IMR-90 (cell line): Measurements from ENCODE around the gene CDHR2. TPM values are rescaled to one million over a fixed set of nuclear protein-coding genes. Genes with fewer than 3 reads are reported as not detected.

Experiments used
- ATAC-seq: fragments of 200-7000 bp; cut with Tn5 transposase; 2 replicates; pipeline ENCODE4 v1.9.1; 2020; ENCODE audit warnings: low read depth, mild to moderate bottlenecking, moderate library complexity
- BruUV-seq: library from RNA; stranded (reverse); fragments of 400-500 nt; replicated peaks from 2 replicates; lab custom pipeline; 2021; lab: Mats Ljungman, UMichigan
- CTCF ChIA-PET: fragments of 300-600 bp; formaldehyde crosslinking; extraction: SDS; loops from one replicate; lab custom pipeline; 2021; ENCODE audit warnings: antibody characterized with exemption; lab: Yijun Ruan, JAX
- POLR2A ChIA-PET: fragments of 300-600 bp; sonication (Branson Sonifier 250); formaldehyde crosslinking; loops from one replicate; lab custom pipeline; 2022; ENCODE audit warnings: antibody characterized with exemption; ENCODE audit not compliant: unreplicated experiment; lab: Charles Lee
- DNase-seq: peaks from one replicate; pipeline ENCODE4 v3.0.0; 2013
- H2AFZ ChIP-seq: replicated peaks from 2 replicates; pipeline ENCODE3; 2013; ENCODE audit warnings: low read length, mild to moderate bottlenecking; ENCODE audit not compliant: poor library complexity
- H2AK5ac ChIP-seq: 2 replicates; pipeline ENCODE4 v1.6.1; 2013; ENCODE audit warnings: low read depth, low read length, inconsistent platforms
- H2AK9ac ChIP-seq: replicated peaks from 2 replicates; pipeline ENCODE3; 2013; ENCODE audit warnings: mild to moderate bottlenecking, low read depth, low read length, moderate library complexity; ENCODE audit not compliant: poor library complexity
- H2BK120ac ChIP-seq: 2 replicates; pipeline ENCODE4 v1.6.1; 2013; ENCODE audit warnings: low read depth, low read length, inconsistent platforms
- H2BK15ac ChIP-seq: 3 replicates; pipeline ENCODE4 v1.6.1; 2013; ENCODE audit warnings: low read depth, low read length, inconsistent platforms
- H2BK20ac ChIP-seq: 2 replicates; pipeline ENCODE4 v1.6.1; 2013; ENCODE audit warnings: low read depth, mild to moderate bottlenecking, inconsistent platforms, low read length, moderate library complexity
- H2BK5ac ChIP-seq: 2 replicates; pipeline ENCODE4 v1.6.1; 2013; ENCODE audit warnings: mild to moderate bottlenecking, low read depth, low read length, inconsistent platforms; ENCODE audit not compliant: poor library complexity, severe bottlenecking
- H3K14ac ChIP-seq: replicated peaks from 2 replicates; pipeline ENCODE4 v1.6.1; 2013; ENCODE audit warnings: low read depth, low read length, inconsistent platforms
- H3K18ac ChIP-seq: 2 replicates; pipeline ENCODE4 v1.6.1; 2013; ENCODE audit warnings: low read depth, low read length, control low read depth
- H3K23ac ChIP-seq: 2 replicates; pipeline ENCODE4 v1.6.1; 2013; ENCODE audit warnings: low read depth, low read length, inconsistent platforms
- H3K27ac ChIP-seq: 2 replicates; pipeline ENCODE4 v1.5.1; 2013; ENCODE audit warnings: mild to moderate bottlenecking, control low read depth, low read length; ENCODE audit not compliant: insufficient read depth
- H3K27me3 ChIP-seq: 2 replicates; pipeline ENCODE4 v1.6.1; 2013; ENCODE audit warnings: low read length; ENCODE audit not compliant: control insufficient read depth, insufficient read depth
- H3K36me3 ChIP-seq: 2 replicates; pipeline ENCODE4 v1.6.1; 2013; ENCODE audit warnings: low read length, mixed read lengths; ENCODE audit not compliant: control insufficient read depth, insufficient read depth
- H3K4ac ChIP-seq: 2 replicates; pipeline ENCODE4 v1.6.1; 2013; ENCODE audit warnings: low read depth, low read length, inconsistent platforms
- H3K4me1 ChIP-seq: 2 replicates; pipeline ENCODE4 v1.6.1; 2013; ENCODE audit warnings: low read length, mixed read lengths; ENCODE audit not compliant: control insufficient read depth, insufficient read depth
- H3K4me2 ChIP-seq: 2 replicates; pipeline ENCODE4 v1.6.1; 2013; ENCODE audit warnings: low read depth, mild to moderate bottlenecking, control low read depth, low read length, moderate library complexity
- H3K4me3 ChIP-seq: 2 replicates; pipeline ENCODE4 v1.5.1; 2013; ENCODE audit warnings: low read depth, mild to moderate bottlenecking, control low read depth, low read length, moderate library complexity; ENCODE audit not compliant: insufficient read depth
- H3K56ac ChIP-seq: 2 replicates; pipeline ENCODE4 v1.6.1; 2013; ENCODE audit warnings: low read length, inconsistent platforms; ENCODE audit not compliant: insufficient read depth; ENCODE audit errors: extremely low read depth
- H3K79me1 ChIP-seq, 2 experiments: 2 replicates each; pipeline ENCODE4 v1.6.1; 2013; ENCODE audit warnings: low read length in 2 of 2, inconsistent platforms in 1 of 2, low read depth in 1 of 2
- H3K9ac ChIP-seq: 2 replicates; pipeline ENCODE4 v1.6.1; 2013; ENCODE audit warnings: low read depth, low read length, control low read depth
- H3K9me1 ChIP-seq: 2 replicates; pipeline ENCODE4 v1.6.1; 2013; ENCODE audit warnings: low read length, inconsistent platforms; ENCODE audit not compliant: insufficient read depth
- H3K9me3 ChIP-seq: 2 replicates; pipeline ENCODE4 v1.6.1; 2013; ENCODE audit warnings: low read length; ENCODE audit not compliant: control insufficient read depth, insufficient read depth
- H4K20me1 ChIP-seq: 2 replicates; pipeline ENCODE4 v1.6.1; 2013; ENCODE audit warnings: low read length, inconsistent platforms; ENCODE audit not compliant: insufficient read depth
- H4K5ac ChIP-seq: 2 replicates; pipeline ENCODE4 v1.6.1; 2013; ENCODE audit warnings: mild to moderate bottlenecking, low read depth, low read length, control low read depth
- H4K8ac ChIP-seq, 2 experiments: 2 replicates each; pipeline ENCODE4 v1.6.1; 2013; ENCODE audit warnings: low read depth in 2 of 2, low read length in 2 of 2, control low read depth in 1 of 2, inconsistent platforms in 1 of 2
- H4K91ac ChIP-seq: 2 replicates; pipeline ENCODE4 v1.6.1; 2013; ENCODE audit warnings: low read depth, low read length, inconsistent platforms; ENCODE audit not compliant: insufficient read depth
- MAZ ChIP-seq: IDR thresholded peaks from 2 replicates; pipeline ENCODE4 v1.6.1; 2012; ENCODE audit warnings: low read depth, mild to moderate bottlenecking, low read length, improper control_type of control experiment, moderate library complexity, borderline replicate concordance
- RCOR1 ChIP-seq: IDR thresholded peaks from 2 replicates; pipeline ENCODE4 v1.6.1; 2012; ENCODE audit warnings: mild to moderate bottlenecking, low read length, improper control_type of control experiment; ENCODE audit not compliant: insufficient replicate concordance
- SMC3 ChIP-seq: fragments of 150-350 bp; IDR thresholded peaks from 2 replicates; pipeline ENCODE4 v1.6.1; 2016; ENCODE audit warnings: low read depth, mild to moderate bottlenecking, antibody characterized with exemption, low read length, moderate library complexity
- USF2 ChIP-seq: fragments of 150-350 bp; IDR thresholded peaks from 2 replicates; pipeline ENCODE4 v1.6.1; 2017; ENCODE audit warnings: mild to moderate bottlenecking, antibody characterized with exemption, low read length, low read depth
- WGBS, 2 experiments: methylation state at CpG; one replicate each; pipeline versions ENCODE4 v1.1.5 to v1.1.7; 2013; ENCODE audit warnings: missing lambda C conversion rate in 2 of 2; ENCODE audit not compliant: insufficient read length in 1 of 2; ENCODE audit errors: extremely low coverage in 2 of 2; 5-methylcytosine and 5-hydroxymethylcytosine counted together
- dilution Hi-C: fragments of 300-500 bp; cut with HindIII; formaldehyde crosslinking; loops from one replicate; pipeline ENCODE4 v1.14.3; 2018; ENCODE audit warnings: low sequenced_read_pairs; ENCODE audit not compliant: unreplicated experiment
- in situ Hi-C: fragments of 300-500 bp; cut with MboI; formaldehyde crosslinking; loops from 3 replicates; pipeline ENCODE4 v1.14.3; 2019; ENCODE audit warnings: low sequenced_read_pairs, inconsistent platforms, mixed read lengths
- intact Hi-C: fragments of 100-400 bp; cut with micrococcal nuclease; formaldehyde crosslinking; loops from 2 replicates; pipeline ENCODE4 v1.10.0; 2022
- polyA plus RNA-seq, 3 experiments: library from polyadenylated mRNA; depleted of rRNA; stranded (reverse); fragments of >200 nt; gene quantifications; 2 replicates each; pipeline ENCODE4 v1.2.3, GENCODE V29; 2012; ENCODE audit warnings: low replicate concordance in 1 of 3
- total RNA-seq: library from RNA; depleted of rRNA; stranded (reverse); fragments of >200 nt; gene quantifications from 2 replicates; pipeline ENCODE4 v1.2.3, GENCODE V29; 2012

CDHR2 gene
- total and polyA plus RNA-seq, 2 of the 4 experiments (the other 2 are of a cell fraction): not detected

GRCh38 chr5:176542135-176542595 is 7.0 kb upstream of the CDHR2 start:
- POLR2A ChIA-PET: no interaction called here
- peak overlapping the region; percentile 35; the same call in 1 of the 2 replicates for H4K5ac ChIP-seq
- H3K27me3 ChIP-seq: no peaks in the 10 kb centered on the region
- no peak for TF ChIP-seq MAZ
- TF ChIP-seq USF2: no peak
- no peak for TF ChIP-seq SMC3
- no peak for TF ChIP-seq RCOR1
- no peaks in the 10 kb centered on the region; a peak in 1 of 4 replicates for H3K79me1 ChIP-seq
- peak overlapping the region; percentile 59; the same call in 1 of the 2 replicates for H3K23ac ChIP-seq
- H2BK120ac ChIP-seq: no peak overlapping the region
- peak overlapping the region; percentile 53 to 70; a peak in 2 of 4 replicates for H4K8ac ChIP-seq
- H3K18ac ChIP-seq: no peak overlapping the region
- H3K36me3 ChIP-seq: no peaks in the 10 kb centered on the region
- H2BK5ac ChIP-seq: no peak overlapping the region
- intact Hi-C loops (no loop called here), in situ Hi-C loops (no loop called here), dilution Hi-C loops (no loop called here)
- H4K20me1 ChIP-seq: no peaks in the 10 kb centered on the region
- CTCF ChIA-PET: no interaction called here
- H3K56ac ChIP-seq: no peak overlapping the region
- peak overlapping the region; percentile 84 for H2AFZ ChIP-seq
- no peaks in the 10 kb centered on the region for H3K9me1 ChIP-seq
- H3K9me3 ChIP-seq: no peaks in the 10 kb centered on the region
- H3K4me3 ChIP-seq: peak overlapping the region; percentile 46
- ATAC-seq (no peak), DNase-seq (no peak)
- 0 out of 2 replicates have a peak overlapping the region, but pooled peaks have one; percentile 36 for H2BK20ac ChIP-seq
- peak overlapping the region; percentile 29; the same call in 1 of the 2 replicates for H2AK5ac ChIP-seq
- H4K91ac ChIP-seq: no peak overlapping the region
- H3K4ac ChIP-seq: peak overlapping the region; percentile 54; the same call in 1 of the 2 replicates
- peak overlapping the region; percentile 71 for H2AK9ac ChIP-seq
- H2BK15ac ChIP-seq: no peak overlapping the region
- BruUV-seq: no TSS peak
- peaks cover 9% of the 10 kb centered on the region for H3K4me1 ChIP-seq
- no peak overlapping the region for H3K9ac ChIP-seq
- no CpG with 5 or more reads among the region's 16 CpGs for WGBS, 2 experiments
- no peak overlapping the region for H3K14ac ChIP-seq
- H3K4me2 ChIP-seq: peak overlapping the region; percentile 85
- H3K27ac ChIP-seq: no peak overlapping the region
